HCT116 (cell line): ENCODE results near the gene GPHN. TPM values are rescaled to one million over a fixed set of nuclear protein-coding genes. Genes with fewer than 3 reads are reported as not detected.

Source experiments
- ATAC-seq: fragments of 200-7000 bp; cut with Tn5 transposase; 2 replicates; pipeline ENCODE4 v1.9.1; 2020; ENCODE audit warnings: mild to moderate bottlenecking, moderate library complexity
- BruUV-seq: library from RNA; stranded (reverse); fragments of 400-500 nt; replicated peaks from 2 replicates; lab custom pipeline; 2021; lab: Mats Ljungman, UMichigan
- CTCF ChIA-PET: fragments of 300-600 bp; sonication (Branson Sonifier 250); formaldehyde crosslinking; loops from one replicate; lab custom pipeline; 2021; ENCODE audit warnings: antibody characterized with exemption; lab: Charles Lee
- POLR2A ChIA-PET: fragments of 300-600, 350-600 bp; sonication (Branson Sonifier 250); formaldehyde crosslinking; loops from one replicate; lab custom pipeline; 2021; ENCODE audit warnings: antibody characterized with exemption; lab: Charles Lee
- RAD21 ChIA-PET, 2 experiments: fragments of 300-600 bp; sonication (Branson Sonifier 250); formaldehyde crosslinking; loops; one replicate each; lab custom pipeline; 2023; ENCODE audit warnings: low total read pairs in 2 of 2; ENCODE audit not compliant: uncharacterized antibody in 2 of 2, unreplicated experiment in 2 of 2, low non-redundant PET in 1 of 2; lab: Charles Lee
- DNase-seq: peaks from one replicate; pipeline ENCODE4 v3.0.0-alpha.2; 2010; ENCODE audit warnings: low read depth, low spot score
- H2AFZ ChIP-seq: fragments of 200-600 bp; shearing (Covaris generic), sonication (generic); 2 replicates; pipeline ENCODE4 v1.6.1; 2017; ENCODE audit warnings: low read depth, mixed run types, mixed read lengths, antibody characterized with exemption, low read length; ENCODE audit not compliant: poor library complexity, severe bottlenecking
- H3K27ac ChIP-seq: 2 replicates; pipeline ENCODE4 v1.5.1; 2012; ENCODE audit warnings: low read depth, low read length
- H3K27me3 ChIP-seq: fragments of 200-600 bp; sonication (generic); 2 replicates; pipeline ENCODE4 v1.6.1; 2016; ENCODE audit warnings: mixed run types, low read length, mixed read lengths; ENCODE audit not compliant: insufficient read depth
- H3K36me3 ChIP-seq, 2 experiments: fragments of 200-500 bp in 1 of 2; fragments of 200-600 bp in 1 of 2; sonication (Bioruptor generic) in 1 of 2; sonication (generic) in 1 of 2; 2 replicates each; pipeline versions ENCODE4 v1.5.1 to v1.6.1; 2014 to 2016; ENCODE audit warnings: low read length in 2 of 2, inconsistent platforms in 1 of 2, mixed read lengths in 1 of 2, mixed run types in 1 of 2; ENCODE audit not compliant: insufficient read depth in 2 of 2, control insufficient read depth in 1 of 2
- H3K4me1 ChIP-seq, 2 experiments: fragments of 200-600 bp in 1 of 2; sonication (generic) in 1 of 2; 2 replicates each; pipeline versions ENCODE4 v1.5.1 to v1.6.1; 2012 to 2017; ENCODE audit warnings: low read length in 2 of 2, inconsistent platforms in 1 of 2, mild to moderate bottlenecking in 1 of 2, mixed read lengths in 1 of 2, mixed run types in 1 of 2, moderate library complexity in 1 of 2; ENCODE audit not compliant: insufficient read depth in 2 of 2, control insufficient read depth in 1 of 2
- H3K4me2 ChIP-seq: fragments of 200-600 bp; sonication (generic); 2 replicates; pipeline ENCODE4 v1.6.1; 2017; ENCODE audit warnings: mixed run types, low read length, mixed read lengths
- H3K4me3 ChIP-seq, 2 experiments: fragments of 200-600 bp in 1 of 2; sonication (generic) in 1 of 2; replicated peaks in 1 of 2; 2 replicates each; pipeline ENCODE4 v1.5.1; 2011 to 2016; ENCODE audit warnings: low read length in 2 of 2, control low read depth in 1 of 2, low read depth in 1 of 2, mild to moderate bottlenecking in 1 of 2, mixed read lengths in 1 of 2, mixed run types in 1 of 2
- H3K79me2 ChIP-seq: fragments of 200-600 bp; sonication (generic); 2 replicates; pipeline ENCODE4 v1.6.1; 2017; ENCODE audit warnings: mild to moderate bottlenecking, mixed run types, low read length, moderate library complexity, mixed read lengths; ENCODE audit not compliant: insufficient read depth
- H3K9ac ChIP-seq: fragments of 200-600 bp; sonication (generic); 2 replicates; pipeline ENCODE4 v1.6.1; 2016; ENCODE audit warnings: low read length, mixed read lengths
- H3K9me2 ChIP-seq: fragments of 200-600 bp; sonication (generic), shearing (Covaris generic); 2 replicates; pipeline ENCODE4 v1.6.1; 2017; ENCODE audit warnings: mixed run types, mild to moderate bottlenecking, moderate library complexity; ENCODE audit not compliant: insufficient read depth
- H3K9me3 ChIP-seq, 2 experiments: fragments of 200-500 bp in 1 of 2; fragments of 200-600 bp in 1 of 2; sonication (Bioruptor generic) in 1 of 2; sonication (generic) in 1 of 2; 2 replicates each; pipeline ENCODE4 v1.6.1; 2014 to 2017; ENCODE audit warnings: low read length in 2 of 2, mixed read lengths in 2 of 2, inconsistent platforms in 1 of 2, low read depth in 1 of 2, mild to moderate bottlenecking in 1 of 2, mixed run types in 1 of 2, moderate library complexity in 1 of 2; ENCODE audit not compliant: control insufficient read depth in 1 of 2, insufficient read depth in 1 of 2
- H4K20me1 ChIP-seq: fragments of 200-600 bp; sonication (generic), shearing (Covaris generic); 2 replicates; pipeline ENCODE4 v1.6.1; 2017; ENCODE audit warnings: mixed run types, mild to moderate bottlenecking, moderate library complexity; ENCODE audit not compliant: insufficient read depth
- EGR1 ChIP-seq: IDR thresholded peaks from 2 replicates; pipeline ENCODE4 v1.6.1; 2012; ENCODE audit warnings: low read depth
- ELF1 ChIP-seq: IDR thresholded peaks from 2 replicates; pipeline ENCODE4 v1.6.1; 2012; ENCODE audit warnings: low read depth, borderline replicate concordance
- EZH2phosphoT487 ChIP-seq: fragments of 200-600 bp; IDR thresholded peaks from 2 replicates; pipeline ENCODE4 v1.6.1; 2018; ENCODE audit warnings: antibody characterized with exemption, borderline replicate concordance
- FOSL1 ChIP-seq: IDR thresholded peaks from 2 replicates; pipeline ENCODE4 v1.6.1; 2012; ENCODE audit warnings: low read depth
- POLR2A ChIP-seq: IDR thresholded peaks from 2 replicates; pipeline ENCODE4 v1.7.0; 2011; ENCODE audit warnings: borderline replicate concordance; ENCODE audit not compliant: insufficient read depth, insufficient read length; ENCODE audit errors: extremely low read depth
- RAD21 ChIP-seq: IDR thresholded peaks from 2 replicates; pipeline ENCODE4 v1.6.1; 2012; ENCODE audit warnings: low read depth, mild to moderate bottlenecking
- SRF ChIP-seq: IDR thresholded peaks from 2 replicates; pipeline ENCODE4 v1.6.1; 2012; ENCODE audit warnings: low read depth
- TCF7L2 ChIP-seq: IDR thresholded peaks from 2 replicates; pipeline ENCODE4 v1.7.0; 2011; ENCODE audit warnings: borderline replicate concordance, inconsistent platforms; ENCODE audit not compliant: insufficient read depth, insufficient read length; ENCODE audit errors: extremely low read depth
- YY1 ChIP-seq: IDR thresholded peaks from 2 replicates; pipeline ENCODE4 v1.6.1; 2011; ENCODE audit warnings: low read length, low read depth, moderate library complexity, mild to moderate bottlenecking; ENCODE audit not compliant: insufficient replicate concordance; ENCODE audit errors: extremely low read depth
- ZFX ChIP-seq: fragments of 450-650 bp; IDR thresholded peaks from 2 replicates; pipeline ENCODE4 v1.6.1; 2017
- ZNF274 ChIP-seq: fragments of 200-500 bp; sonication (Bioruptor generic); IDR thresholded peaks from 2 replicates; pipeline ENCODE4 v1.6.1; 2014; ENCODE audit warnings: mild to moderate bottlenecking, low read depth, low read length, inconsistent platforms
- intact Hi-C: fragments of 100-400 bp; cut with micrococcal nuclease; formaldehyde crosslinking; loops from 2 replicates; pipeline ENCODE4 v1.10.0; 2022
- total RNA-seq: library from RNA; stranded (reverse); gene quantifications from one replicate; pipeline ENCODE4 v1.2.1, GENCODE V29; 2021; ENCODE audit not compliant: unreplicated experiment
- TF ChIP-seq, protein P1 (sequence below): IDR thresholded peaks from 2 replicates; pipeline ENCODE4 v1.6.1; 2012
- TF ChIP-seq, protein P2 (sequence below), 3 experiments: fragments of 200-600 bp in 1 of 3; sonication (generic) in 1 of 3; IDR thresholded peaks in 2 of 3; conservative IDR thresholded peaks in 1 of 3; 2 replicates each; pipeline ENCODE4 v1.5.1; 2012 to 2017; ENCODE audit warnings: low read depth in 2 of 3, low read length in 2 of 3, antibody characterized with exemption in 1 of 3, borderline replicate concordance in 1 of 3, control low read depth in 1 of 3, mild to moderate bottlenecking in 1 of 3, mixed read lengths in 1 of 3, mixed run types in 1 of 3, moderate library complexity in 1 of 3; ENCODE audit not compliant: insufficient read depth in 1 of 3

GPHN gene
- total RNA-seq, 1 experiment from 2014 or later: 43.8 TPM

DNA sequence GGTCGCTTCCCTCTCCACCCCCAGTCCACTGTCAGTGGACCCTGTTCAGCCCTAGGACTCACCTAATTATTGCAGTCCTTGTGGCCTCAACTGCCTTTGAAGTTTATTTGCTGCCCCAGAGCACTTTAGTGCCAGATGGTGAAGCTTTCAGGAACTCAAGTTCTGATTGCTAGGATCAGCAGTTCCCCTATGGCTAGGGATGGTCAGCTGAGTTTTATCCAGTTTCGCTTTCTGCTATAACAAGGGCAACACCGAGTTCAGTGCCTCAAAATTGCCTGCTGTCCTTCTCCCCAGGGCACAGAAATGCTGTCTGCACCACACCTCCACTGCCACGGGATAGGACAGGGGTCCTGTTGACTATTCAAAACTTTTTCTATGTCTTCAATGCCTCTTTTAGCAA lies 295.0 kb downstream of the GPHN start (continued):
- no peak for TF ChIP-seq TCF7L2
- TF ChIP-seq ZNF274: no peak
- TF ChIP-seq, all 23 proteins: peak for 0

DNA sequence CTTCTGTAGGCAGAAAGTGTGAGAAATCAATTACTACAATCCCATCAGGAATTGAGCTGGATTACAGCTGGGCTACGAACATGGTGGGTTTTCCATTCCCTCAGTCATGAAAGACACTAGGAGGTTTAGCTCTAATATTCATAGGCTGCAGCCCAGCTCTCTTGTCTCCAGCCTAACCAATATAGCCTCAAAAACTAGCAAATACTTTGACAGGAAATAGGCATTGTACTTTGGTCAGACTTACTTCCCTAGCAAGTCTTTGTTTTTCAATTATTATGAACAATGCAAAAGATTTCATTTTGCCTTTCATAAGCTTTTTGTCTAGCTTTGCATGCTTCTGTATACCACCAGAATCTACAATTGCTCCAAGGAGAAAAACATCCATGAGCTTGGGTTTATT lies 296.2 kb downstream of the GPHN start:
- intact Hi-C loops: no loop called here
- Histone ChIP-seq H3K27ac (no peak overlapping the region), H3K4me3 (no peak overlapping the region), H3K9me2 (no peaks in the 10 kb centered on the region), H3K4me2 (no peak overlapping the region), H3K79me2 (no peaks in the 10 kb centered on the region; the same call in 1 of the 2 replicates), H3K9me3 (no peaks in the 10 kb centered on the region; a peak in 1 of 4 replicates), H3K27me3 (no peaks in the 10 kb centered on the region), H3K36me3 (no peaks in the 10 kb centered on the region), H3K4me1 (no peaks in the 10 kb centered on the region), H2AFZ (no peak overlapping the region), H4K20me1 (no peaks in the 10 kb centered on the region), H3K9ac (no peak overlapping the region)
- ATAC-seq (no peak), DNase-seq (no peak)
- BruUV-seq: no TSS peak
- TF ChIP-seq RAD21 (no peak), POLR2A (no peak), ELF1 (no peak), ZNF274 (no peak), SRF (no peak), YY1 (no peak), EGR1 (no peak), EZH2phosphoT487 (no peak), ZFX (no peak), FOSL1 (no peak)
- TF ChIP-seq, protein P1, sequence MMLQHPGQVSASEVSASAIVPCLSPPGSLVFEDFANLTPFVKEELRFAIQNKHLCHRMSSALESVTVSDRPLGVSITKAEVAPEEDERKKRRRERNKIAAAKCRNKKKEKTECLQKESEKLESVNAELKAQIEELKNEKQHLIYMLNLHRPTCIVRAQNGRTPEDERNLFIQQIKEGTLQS: no peak
- TF ChIP-seq, protein P2, sequence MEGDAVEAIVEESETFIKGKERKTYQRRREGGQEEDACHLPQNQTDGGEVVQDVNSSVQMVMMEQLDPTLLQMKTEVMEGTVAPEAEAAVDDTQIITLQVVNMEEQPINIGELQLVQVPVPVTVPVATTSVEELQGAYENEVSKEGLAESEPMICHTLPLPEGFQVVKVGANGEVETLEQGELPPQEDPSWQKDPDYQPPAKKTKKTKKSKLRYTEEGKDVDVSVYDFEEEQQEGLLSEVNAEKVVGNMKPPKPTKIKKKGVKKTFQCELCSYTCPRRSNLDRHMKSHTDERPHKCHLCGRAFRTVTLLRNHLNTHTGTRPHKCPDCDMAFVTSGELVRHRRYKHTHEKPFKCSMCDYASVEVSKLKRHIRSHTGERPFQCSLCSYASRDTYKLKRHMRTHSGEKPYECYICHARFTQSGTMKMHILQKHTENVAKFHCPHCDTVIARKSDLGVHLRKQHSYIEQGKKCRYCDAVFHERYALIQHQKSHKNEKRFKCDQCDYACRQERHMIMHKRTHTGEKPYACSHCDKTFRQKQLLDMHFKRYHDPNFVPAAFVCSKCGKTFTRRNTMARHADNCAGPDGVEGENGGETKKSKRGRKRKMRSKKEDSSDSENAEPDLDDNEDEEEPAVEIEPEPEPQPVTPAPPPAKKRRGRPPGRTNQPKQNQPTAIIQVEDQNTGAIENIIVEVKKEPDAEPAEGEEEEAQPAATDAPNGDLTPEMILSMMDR (IDR thresholded peaks at IDR 0.05 in 2 of 3, conservative IDR thresholded peaks at IDR 0.05 in 1 of 3; ENCODE audit: borderline replicate concordance in 1 of 3, insufficient read depth in 1 of 3, low read depth in 2 of 3, low read length in 2 of 3): no peak
- ChIA-PET CTCF (no interaction called here), POLR2A (no interaction called here), RAD21 (no interaction called here)
